Inflammatory macrophage treated with lipopolysaccharide for 1 hour (primary cell): ENCODE data around the gene KLHL36.

ENCODE experiments used
- DNase-seq, 2 donors: peaks; one replicate each; pipeline ENCODE4 v3.0.0-alpha.2; 2020 to 2022

KLHL36 gene

DNA sequence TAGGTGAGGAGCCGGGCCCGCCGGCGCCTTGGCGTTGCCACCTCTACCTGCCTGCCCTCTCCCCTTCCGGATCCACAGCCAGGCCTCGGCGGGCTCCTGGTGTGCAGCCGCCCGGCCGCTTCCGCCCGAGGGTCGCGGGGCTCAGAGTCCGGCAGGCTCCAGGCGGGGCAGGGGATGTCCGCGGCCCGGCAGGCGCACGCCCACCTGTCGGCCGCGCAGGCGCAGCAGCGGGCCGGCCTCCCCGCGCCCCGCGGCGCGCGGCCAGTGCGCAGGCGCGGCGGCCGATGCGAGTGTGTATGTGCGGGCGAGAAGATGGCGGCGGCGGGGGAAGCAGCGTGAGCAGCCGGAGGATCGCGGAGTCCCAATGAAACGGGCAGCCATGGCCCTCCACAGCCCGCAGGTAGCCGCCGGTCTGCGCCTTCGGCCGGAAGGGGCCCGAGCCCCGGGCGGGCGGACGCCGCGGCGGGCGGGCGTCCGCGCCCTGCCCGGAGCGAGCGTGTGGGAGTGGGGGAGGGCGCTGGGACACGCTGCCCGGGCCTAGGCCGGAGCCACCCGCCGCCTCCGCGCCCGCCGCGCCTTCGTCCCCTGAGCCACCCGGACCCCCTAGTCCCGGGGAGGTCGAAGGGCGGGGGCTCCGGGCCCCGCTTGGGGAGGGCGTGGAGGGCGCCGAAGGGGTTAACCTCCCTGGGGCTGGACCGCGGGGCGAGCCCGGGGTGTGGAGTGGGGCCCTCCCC lies 51.6 kb downstream of the KLHL36 start, which contains the start of gene USP10:
USP10 (plus strand) TSS at position 289 of the 734 bp plus-strand sequence; CDS start at position 380, 91 bp downstream.
- peak; percentile 73 to 83 for DNase-seq

GRCh38 chr16:84700446-84701300 lies 52.4 kb downstream of the KLHL36 start:
- DNase-seq: peak; percentile 30 to 41

- no peak for DNase-seq
Measured at GRCh38 chr16:84703681-84704080, 55.4 kb downstream of the KLHL36 start.

- no peak for DNase-seq
Measured at GRCh38 chr16:84704253-84704652, 55.9 kb downstream of the KLHL36 start.

GRCh38 chr16:84706856-84707255 lies 58.5 kb downstream of the KLHL36 start:
- no peak for DNase-seq

GRCh38 chr16:84709609-84710008 lies 61.3 kb downstream of the KLHL36 start:
- DNase-seq: no peak

DNA sequence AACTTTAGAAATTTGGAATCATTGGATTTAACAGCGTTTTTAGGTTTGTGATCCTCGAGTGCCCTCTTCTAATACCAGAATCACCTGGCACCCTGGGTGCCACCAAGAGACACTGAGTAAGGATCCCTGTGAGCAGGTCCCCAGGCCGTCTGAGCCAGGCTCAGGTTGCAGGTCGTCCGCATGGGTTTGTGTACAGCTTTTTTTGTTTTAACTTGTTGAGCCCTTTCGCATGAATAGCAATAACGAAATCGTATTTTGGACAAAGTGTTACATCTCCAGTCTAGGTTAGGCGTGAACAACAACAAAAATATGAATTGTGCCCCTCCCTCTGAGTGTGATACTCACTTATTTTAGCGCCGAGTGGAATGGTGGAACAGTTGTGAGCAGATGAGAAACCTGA lies 62.4 kb downstream of the KLHL36 start:
- DNase-seq: no peak
